Eye (tissue), 1 donor: ENCODE data around the gene CLDN6.

Experiments
- DNase-seq: peaks from one replicate; pipeline ENCODE4 v3.0.0-alpha.2; 2015

The CLDN6 gene

GRCh38 chr16:2968368-2968737 is 49.6 kb downstream of the CLDN6 start:
- DNase-seq = no peak

- DNase-seq = no peak
These were observed 50.2 kb downstream of the CLDN6 start for GRCh38 chr16:2967721-2968161.

GRCh38 chr16:2967211-2967631 is 50.8 kb downstream of the CLDN6 start:
- DNase-seq = no peak

- no peak for DNase-seq
These were observed 51.2 kb downstream of the CLDN6 start for GRCh38 chr16:2966808-2967191.

- no peak for DNase-seq
These were observed 51.8 kb downstream of the CLDN6 start for GRCh38 chr16:2966043-2966807.
